Measurements from ENCODE around the gene RXRB. TPM values are rescaled to one million over a fixed set of nuclear protein-coding genes. Genes with fewer than 3 reads are reported as not detected.

RXRB gene
- total and polyA plus RNA-seq, 10 of the 15 experiments (the other 5 are each of a cell fraction or from before 2014, with no cell fraction given): 0.71 to 35.0 (median 20.4) TPM

GRCh38 chr6:33165581-33166258 lies 34.7 kb downstream of the RXRB start:
- WGBS (ENCODE audit: insufficient coverage, insufficient replicate concordance, low lambda C conversion rate, missing lambda C conversion rate): 42% methylated on average over 17 of the region's 17 CpGs
- Histone ChIP-seq H3K27ac (ENCODE audit: control insufficient read depth, insufficient read depth) (no peak overlapping the region), H3K36me3 (ENCODE audit: control insufficient read depth in 2 of 2, insufficient read depth in 2 of 2, low read length in 1 of 2) (no peaks in the 10 kb centered on the region), H4K20me1 (ENCODE audit: control insufficient read depth, insufficient read depth) (no peaks in the 10 kb centered on the region), H2AFZ (ENCODE audit: control insufficient read depth, low read depth, low read length) (no peak overlapping the region), H3K4me1 (ENCODE audit: control insufficient read depth, insufficient read depth, low read length) (peaks cover 4% of the 10 kb centered on the region), H3K9ac (ENCODE audit: control insufficient read depth, insufficient read depth, low read length) (no peak overlapping the region), H3K79me2 (ENCODE audit: control insufficient read depth, insufficient read depth, low read length) (no peaks in the 10 kb centered on the region), H3K9me3 (replicated peaks; ENCODE audit: control insufficient read depth, insufficient read depth, low read length) (no peaks in the 10 kb centered on the region), H3K4me2 (ENCODE audit: control insufficient read depth, insufficient read depth) (no peak overlapping the region), H3K27me3 (replicated peaks in 1 of 2; ENCODE audit: control insufficient read depth in 2 of 2, insufficient read depth in 2 of 2, low read length in 1 of 2) (no peaks in the 10 kb centered on the region), H3K4me3 (no peak overlapping the region)
- TF ChIP-seq NR2F1 (conservative IDR thresholded peaks at IDR 0.05): peak; percentile 63
- TF ChIP-seq BCL3 (IDR thresholded peaks at IDR 0.05; ENCODE audit: borderline replicate concordance, insufficient read depth, low read depth, low read length, poor library complexity, severe bottlenecking): no peak
- TF ChIP-seq ZNF622 (IDR thresholded peaks at IDR 0.05): no peak
- TF ChIP-seq HDGF (IDR thresholded peaks at IDR 0.05): no peak
- TF ChIP-seq FOS (IDR thresholded peaks at IDR 0.05; ENCODE audit: borderline replicate concordance, extremely low read depth, insufficient read length): no peak
- RAD21 ChIA-PET (ENCODE audit: unreplicated experiment): no interaction called here
- intact Hi-C loops (cut with micrococcal nuclease; ENCODE audit: unreplicated experiment): no loop called here
- no peak for ATAC-seq
- in situ Hi-C loops (cut with MboI): no loop called here
- POLR2A ChIA-PET: no interaction called here
- DNase-seq (ENCODE audit: low read depth, low spot score): no peak
- no peak for FAIRE-seq
- CTCF ChIA-PET: interaction anchor here (0.7 to 2.0 kb wide), 2 partner anchors 32 to 151 kb away, joined by 3 to 9 read pairs; no protein-coding TSS in a partner anchor
- no TSS peak for BruUV-seq (replicated peaks)
- SMC1A ChIA-PET (ENCODE audit: uncharacterized antibody, unreplicated experiment): interaction anchor here (2.1 kb wide), 1 partner anchor 9 kb away, joined by 4 read pairs; no protein-coding TSS in a partner anchor

Measured in GM12878 (cell line).